ENCODE results near the gene GALNT9. TPM values are rescaled to one million over a fixed set of nuclear protein-coding genes. Genes with fewer than 3 reads are reported as not detected.

The GALNT9 gene
- total RNA-seq, 1 experiment from 2014 or later = 0.45 TPM

DNA sequence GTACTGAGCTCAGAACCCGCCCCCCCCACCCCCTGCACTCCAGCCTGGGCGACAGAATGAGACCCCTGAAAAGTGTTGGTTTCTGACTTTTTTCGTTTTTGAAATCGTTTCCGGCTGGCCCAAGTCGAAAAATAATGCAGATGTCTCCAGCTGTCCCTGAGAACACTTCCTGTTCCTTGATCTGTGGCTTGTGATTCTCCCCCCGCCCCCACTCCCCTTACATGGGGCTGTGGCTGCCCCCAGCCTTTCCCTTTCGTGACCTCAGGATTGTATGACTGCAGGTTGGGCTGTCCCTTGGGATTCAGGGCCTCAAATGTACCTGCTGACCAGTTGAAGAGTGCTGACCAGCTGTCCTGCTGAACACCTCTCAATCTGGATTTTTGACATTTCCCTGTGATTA, 151.1 kb downstream of the GALNT9 start:
- peaks cover 5% of the 10 kb centered on the region for H3K36me3 Mint-ChIP-seq (ENCODE audit: insufficient read depth, unreplicated experiment)
- H3K27me3 ChIP-seq (replicated peaks; ENCODE audit: control insufficient read depth, insufficient read depth, low read length) = no peaks in the 10 kb centered on the region
- no peak overlapping the region for H3K27ac Mint-ChIP-seq (ENCODE audit: unreplicated experiment)
- H3K4me1 Mint-ChIP-seq (ENCODE audit: low read depth, unreplicated experiment) = peaks cover 6% of the 10 kb centered on the region
- peaks cover 15% of the 10 kb centered on the region for H3K27me3 Mint-ChIP-seq (ENCODE audit: insufficient read depth, unreplicated experiment)
- H3K4me3 ChIP-seq (ENCODE audit: low read depth, low read length) = 0 out of 2 replicates have a peak overlapping the region, but pooled peaks have one; percentile 10
- H3K9me3 ChIP-seq = no peaks in the 10 kb centered on the region
- H3K4me1 ChIP-seq = peaks cover 11% of the 10 kb centered on the region
- no peak for DNase-seq
- POLR2A ChIA-PET = no interaction called here
- H3K36me3 ChIP-seq (ENCODE audit: control insufficient read depth, insufficient read depth, low read length) = no peaks in the 10 kb centered on the region
- CTCF ChIA-PET = interaction anchor here (0.8 to 1.5 kb wide), 3 partner anchors 11 to 24 kb away, joined by 3 to 6 read pairs (median 5); no protein-coding TSS in a partner anchor
- TF ChIP-seq CTCF (IDR thresholded peaks at IDR 0.05; ENCODE audit: insufficient read depth in 1 of 2, low read depth in 1 of 2, low read length in 1 of 2, severe bottlenecking in 1 of 2, unreplicated experiment in 1 of 2) = no peak
- peak overlapping the region; percentile 66 for H3K4me3 Mint-ChIP-seq (ENCODE audit: unreplicated experiment)
- intact Hi-C loops (cut with micrococcal nuclease; ENCODE audit: unreplicated experiment) = no loop called here
- H3K9me3 Mint-ChIP-seq (ENCODE audit: unreplicated experiment) = no peaks in the 10 kb centered on the region
- BruUV-seq (replicated peaks) = no TSS peak

GRCh38 chr12:132176920-132177551, 152.4 kb downstream of the GALNT9 start:
- DNase-seq = no peak
- no peaks in the 10 kb centered on the region for H3K9me3 ChIP-seq
- Mint-ChIP-seq H3K36me3 (ENCODE audit: insufficient read depth, unreplicated experiment) (peaks cover 5% of the 10 kb centered on the region), H3K4me3 (ENCODE audit: unreplicated experiment) (no peak overlapping the region), H3K4me1 (ENCODE audit: low read depth, unreplicated experiment) (peaks cover 6% of the 10 kb centered on the region), H3K27ac (ENCODE audit: unreplicated experiment) (no peak overlapping the region), H3K27me3 (ENCODE audit: insufficient read depth, unreplicated experiment) (peaks cover 12% of the 10 kb centered on the region), H3K9me3 (ENCODE audit: unreplicated experiment) (no peaks in the 10 kb centered on the region)
- TF ChIP-seq CTCF (IDR thresholded peaks at IDR 0.05; ENCODE audit: insufficient read depth in 1 of 2, low read depth in 1 of 2, low read length in 1 of 2, severe bottlenecking in 1 of 2, unreplicated experiment in 1 of 2) = no peak
- peaks cover 11% of the 10 kb centered on the region for H3K4me1 ChIP-seq
- H3K4me3 ChIP-seq (ENCODE audit: low read depth, low read length) = no peak overlapping the region
- H3K36me3 ChIP-seq (ENCODE audit: control insufficient read depth, insufficient read depth, low read length) = no peaks in the 10 kb centered on the region
- ChIA-PET POLR2A (no interaction called here), CTCF (no interaction called here)
- no TSS peak for BruUV-seq (replicated peaks)
- no peaks in the 10 kb centered on the region for H3K27me3 ChIP-seq (replicated peaks; ENCODE audit: control insufficient read depth, insufficient read depth, low read length)
- intact Hi-C loops (cut with micrococcal nuclease; ENCODE audit: unreplicated experiment) = no loop called here

- no TSS peak for BruUV-seq (replicated peaks)
- peaks cover 11% of the 10 kb centered on the region for H3K4me1 ChIP-seq
- no peak for DNase-seq
- ChIA-PET POLR2A (no interaction called here), CTCF (no interaction called here)
- Mint-ChIP-seq H3K27ac (ENCODE audit: unreplicated experiment) (no peak overlapping the region), H3K9me3 (ENCODE audit: unreplicated experiment) (no peaks in the 10 kb centered on the region), H3K4me3 (ENCODE audit: unreplicated experiment) (no peak overlapping the region), H3K36me3 (ENCODE audit: insufficient read depth, unreplicated experiment) (peaks cover 5% of the 10 kb centered on the region), H3K4me1 (ENCODE audit: low read depth, unreplicated experiment) (peaks cover 6% of the 10 kb centered on the region), H3K27me3 (ENCODE audit: insufficient read depth, unreplicated experiment) (peaks cover 10% of the 10 kb centered on the region)
- no peaks in the 10 kb centered on the region for H3K27me3 ChIP-seq (replicated peaks; ENCODE audit: control insufficient read depth, insufficient read depth, low read length)
- intact Hi-C loops (cut with micrococcal nuclease; ENCODE audit: unreplicated experiment) = no loop called here
- no peaks in the 10 kb centered on the region for H3K9me3 ChIP-seq
- H3K36me3 ChIP-seq (ENCODE audit: control insufficient read depth, insufficient read depth, low read length) = no peaks in the 10 kb centered on the region
- H3K4me3 ChIP-seq (ENCODE audit: low read depth, low read length) = no peak overlapping the region
- TF ChIP-seq CTCF (IDR thresholded peaks at IDR 0.05; ENCODE audit: insufficient read depth in 1 of 2, low read depth in 1 of 2, low read length in 1 of 2, severe bottlenecking in 1 of 2, unreplicated experiment in 1 of 2) = no peak
Measured at GRCh38 chr12:132176385-132176919, 152.9 kb downstream of the GALNT9 start.
